ENCODE data around the gene PAK1IP1.

DNA sequence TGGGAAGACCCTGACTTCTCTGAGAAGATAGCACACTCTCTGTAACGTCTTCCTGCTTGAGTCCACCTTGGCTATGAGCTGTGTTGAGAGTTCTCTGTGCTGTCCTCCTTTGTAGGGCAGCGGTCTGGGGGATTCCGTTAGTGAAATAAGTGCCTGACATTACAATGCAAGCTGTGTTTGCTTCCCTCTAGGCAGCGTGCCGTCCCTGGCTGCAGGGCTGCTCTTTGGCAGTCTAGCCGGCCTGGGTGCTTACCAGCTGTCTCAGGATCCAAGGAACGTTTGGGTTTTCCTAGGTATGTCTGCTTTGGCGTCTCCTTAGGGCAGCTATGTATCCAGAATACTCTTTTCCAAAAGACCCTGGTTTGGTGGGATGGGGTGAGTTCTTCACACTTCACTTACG is 30.9 kb downstream of the PAK1IP1 start:
- TF ChIP-seq, protein P1, sequence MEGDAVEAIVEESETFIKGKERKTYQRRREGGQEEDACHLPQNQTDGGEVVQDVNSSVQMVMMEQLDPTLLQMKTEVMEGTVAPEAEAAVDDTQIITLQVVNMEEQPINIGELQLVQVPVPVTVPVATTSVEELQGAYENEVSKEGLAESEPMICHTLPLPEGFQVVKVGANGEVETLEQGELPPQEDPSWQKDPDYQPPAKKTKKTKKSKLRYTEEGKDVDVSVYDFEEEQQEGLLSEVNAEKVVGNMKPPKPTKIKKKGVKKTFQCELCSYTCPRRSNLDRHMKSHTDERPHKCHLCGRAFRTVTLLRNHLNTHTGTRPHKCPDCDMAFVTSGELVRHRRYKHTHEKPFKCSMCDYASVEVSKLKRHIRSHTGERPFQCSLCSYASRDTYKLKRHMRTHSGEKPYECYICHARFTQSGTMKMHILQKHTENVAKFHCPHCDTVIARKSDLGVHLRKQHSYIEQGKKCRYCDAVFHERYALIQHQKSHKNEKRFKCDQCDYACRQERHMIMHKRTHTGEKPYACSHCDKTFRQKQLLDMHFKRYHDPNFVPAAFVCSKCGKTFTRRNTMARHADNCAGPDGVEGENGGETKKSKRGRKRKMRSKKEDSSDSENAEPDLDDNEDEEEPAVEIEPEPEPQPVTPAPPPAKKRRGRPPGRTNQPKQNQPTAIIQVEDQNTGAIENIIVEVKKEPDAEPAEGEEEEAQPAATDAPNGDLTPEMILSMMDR (IDR thresholded peaks at IDR 0.05): no peak
- no peak for TF ChIP-seq POLR2A (IDR thresholded peaks at IDR 0.05)

Data from ovary (tissue), 3 donors.